Vagina (tissue), 2 donors: ENCODE results near the gene EMID1. TPM values are rescaled to one million over a fixed set of nuclear protein-coding genes. Genes with fewer than 3 reads are reported as not detected.

Source experiments
- DNase-seq, 2 donors: peaks; one replicate each; pipeline ENCODE4 v3.0.0-alpha.2; 2017; ENCODE audit errors: extremely low spot score in 2 of 2
- H3K27ac ChIP-seq: fragments of 200-600 bp; sonication (generic); one replicate; pipeline ENCODE4 v1.5.1; 2019
- H3K27me3 ChIP-seq: fragments of 200-600 bp; sonication (generic); one replicate; pipeline ENCODE4 v1.5.1; 2019
- H3K36me3 ChIP-seq, 2 donors: fragments of 200-600 bp; sonication (generic); one replicate each; pipeline ENCODE4 v1.5.1; 2017 to 2019
- H3K4me1 ChIP-seq: fragments of 200-600 bp; sonication (generic); one replicate; pipeline ENCODE4 v1.5.1; 2019
- H3K4me3 ChIP-seq, 2 donors: fragments of 200-600 bp; sonication (generic); 1 replicate in 1 of 2; 2 replicates in 1 of 2; pipeline ENCODE4 v1.5.1; 2016 to 2019
- H3K9me3 ChIP-seq: fragments of 200-600 bp; sonication (generic); one replicate; pipeline ENCODE4 v1.5.1; 2019
- POLR2A ChIP-seq, 2 donors: fragments of 450-650 bp; IDR thresholded peaks; one replicate each; pipeline ENCODE4 v1.6.1; 2017; ENCODE audit warnings: antibody characterized with exemption in 2 of 2, mild to moderate bottlenecking in 2 of 2, moderate library complexity in 2 of 2
- POLR2AphosphoS5 ChIP-seq, 2 donors: sonication (generic); formaldehyde crosslinking; IDR thresholded peaks; one replicate each; pipeline ENCODE4 v1.9.0; 2017; ENCODE audit warnings: antibody characterized with exemption in 2 of 2, mild to moderate bottlenecking in 2 of 2, low read depth in 1 of 2; ENCODE audit not compliant: insufficient read depth in 1 of 2
- intact Hi-C: fragments of 100-400 bp; cut with DNase I; formaldehyde crosslinking; loops from one replicate; pipeline ENCODE4 v1.15.1; 2023
- total RNA-seq: library from RNA; depleted of rRNA; stranded (reverse); fragments of >200 nt; gene quantifications from one replicate; pipeline ENCODE4 v1.2.3, GENCODE V29; 2016
- TF ChIP-seq, protein P1 (sequence below), 3 experiments: fragments of 450-650 bp in 2 of 3; fragments of 200-600 bp in 1 of 3; sonication (generic) in 1 of 3; IDR thresholded peaks; one replicate each; pipeline ENCODE4 v1.5.1; 2017 to 2019; ENCODE audit warnings: antibody characterized with exemption in 3 of 3, mild to moderate bottlenecking in 2 of 3, moderate library complexity in 2 of 3

EMID1 gene
- total RNA-seq, 1 donor from 2014 or later, result 2.5 TPM

DNA sequence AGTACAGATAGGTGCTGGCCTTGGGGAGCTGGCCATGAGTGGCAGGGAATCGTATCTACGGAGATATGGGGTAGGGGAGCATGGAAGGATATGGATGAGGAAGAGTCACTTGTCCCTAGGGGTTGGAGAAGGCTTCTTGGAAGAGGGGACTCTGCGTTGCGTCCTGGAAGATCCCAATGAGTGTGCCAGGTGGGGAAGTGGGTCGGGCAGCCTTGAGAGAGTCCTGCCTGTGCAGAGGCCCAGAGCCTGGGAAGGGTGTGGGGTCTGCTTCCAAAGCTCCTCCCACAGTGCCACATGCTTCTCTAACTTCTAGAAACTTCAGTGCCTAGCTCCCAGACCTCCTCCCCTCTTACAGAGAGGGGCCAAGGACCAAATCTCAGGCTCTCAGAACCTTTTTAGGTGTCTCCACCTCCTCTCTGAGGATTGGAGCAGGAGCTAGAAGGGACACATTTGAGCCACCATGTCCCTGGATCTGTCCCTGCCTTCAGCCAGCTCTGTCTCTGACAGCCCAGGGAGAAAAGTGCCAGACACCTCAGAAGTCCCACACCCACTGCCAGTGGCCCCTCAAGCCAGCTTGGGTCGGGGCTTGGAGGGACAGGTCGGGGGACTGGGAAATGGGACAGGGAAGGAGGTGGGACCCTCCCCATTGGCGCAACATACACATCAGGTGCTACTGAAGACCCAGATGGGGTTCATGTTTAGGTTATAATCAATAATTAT is 51.1 kb downstream of the EMID1 start:
- Histone ChIP-seq H3K9me3 (no peaks in the 10 kb centered on the region), H3K27ac (no peak overlapping the region), H3K4me1 (no peaks in the 10 kb centered on the region), H3K4me3 (no peak overlapping the region), H3K36me3 (no peaks in the 10 kb centered on the region), H3K27me3 (no peaks in the 10 kb centered on the region)
- no peak for DNase-seq
- intact Hi-C loops, result no loop called here
- TF ChIP-seq POLR2AphosphoS5 (IDR thresholded peaks at IDR 0.05; ENCODE audit: insufficient read depth in 1 of 2, low read depth in 1 of 2) (no peak), POLR2A (IDR thresholded peaks at IDR 0.05) (no peak)
- TF ChIP-seq, protein P1, sequence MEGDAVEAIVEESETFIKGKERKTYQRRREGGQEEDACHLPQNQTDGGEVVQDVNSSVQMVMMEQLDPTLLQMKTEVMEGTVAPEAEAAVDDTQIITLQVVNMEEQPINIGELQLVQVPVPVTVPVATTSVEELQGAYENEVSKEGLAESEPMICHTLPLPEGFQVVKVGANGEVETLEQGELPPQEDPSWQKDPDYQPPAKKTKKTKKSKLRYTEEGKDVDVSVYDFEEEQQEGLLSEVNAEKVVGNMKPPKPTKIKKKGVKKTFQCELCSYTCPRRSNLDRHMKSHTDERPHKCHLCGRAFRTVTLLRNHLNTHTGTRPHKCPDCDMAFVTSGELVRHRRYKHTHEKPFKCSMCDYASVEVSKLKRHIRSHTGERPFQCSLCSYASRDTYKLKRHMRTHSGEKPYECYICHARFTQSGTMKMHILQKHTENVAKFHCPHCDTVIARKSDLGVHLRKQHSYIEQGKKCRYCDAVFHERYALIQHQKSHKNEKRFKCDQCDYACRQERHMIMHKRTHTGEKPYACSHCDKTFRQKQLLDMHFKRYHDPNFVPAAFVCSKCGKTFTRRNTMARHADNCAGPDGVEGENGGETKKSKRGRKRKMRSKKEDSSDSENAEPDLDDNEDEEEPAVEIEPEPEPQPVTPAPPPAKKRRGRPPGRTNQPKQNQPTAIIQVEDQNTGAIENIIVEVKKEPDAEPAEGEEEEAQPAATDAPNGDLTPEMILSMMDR (IDR thresholded peaks at IDR 0.05), result no peak

DNA sequence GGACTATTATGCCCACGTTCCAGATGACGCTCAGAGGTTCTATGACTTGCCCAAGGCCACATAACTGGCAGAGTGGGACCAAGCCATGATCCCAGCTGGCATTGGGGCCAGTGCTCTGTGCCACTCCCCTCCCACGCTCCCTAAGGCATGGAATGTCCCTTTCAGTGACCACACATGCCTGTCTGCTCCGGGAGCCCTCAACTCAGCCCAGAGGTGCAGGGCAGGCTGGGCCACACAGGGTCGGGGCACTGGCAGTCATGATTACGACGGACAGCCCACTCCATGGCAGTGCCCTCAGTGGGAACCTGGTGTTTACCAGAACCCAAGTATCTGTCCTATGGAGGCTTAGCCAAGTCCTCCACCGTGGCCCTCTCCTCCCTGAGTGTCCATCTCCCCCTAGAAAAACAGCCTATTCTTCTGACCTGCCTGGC is 52.1 kb downstream of the EMID1 start:
- Histone ChIP-seq H3K36me3 (no peaks in the 10 kb centered on the region), H3K9me3 (no peaks in the 10 kb centered on the region), H3K27ac (no peak overlapping the region), H3K4me1 (no peaks in the 10 kb centered on the region), H3K27me3 (no peaks in the 10 kb centered on the region), H3K4me3 (no peak overlapping the region)
- intact Hi-C loops, result no loop called here
- TF ChIP-seq POLR2A (IDR thresholded peaks at IDR 0.05) (no peak), POLR2AphosphoS5 (IDR thresholded peaks at IDR 0.05; ENCODE audit: insufficient read depth in 1 of 2, low read depth in 1 of 2) (no peak)
- TF ChIP-seq, protein P1 (IDR thresholded peaks at IDR 0.05), result no peak
- DNase-seq, result no peak

DNA sequence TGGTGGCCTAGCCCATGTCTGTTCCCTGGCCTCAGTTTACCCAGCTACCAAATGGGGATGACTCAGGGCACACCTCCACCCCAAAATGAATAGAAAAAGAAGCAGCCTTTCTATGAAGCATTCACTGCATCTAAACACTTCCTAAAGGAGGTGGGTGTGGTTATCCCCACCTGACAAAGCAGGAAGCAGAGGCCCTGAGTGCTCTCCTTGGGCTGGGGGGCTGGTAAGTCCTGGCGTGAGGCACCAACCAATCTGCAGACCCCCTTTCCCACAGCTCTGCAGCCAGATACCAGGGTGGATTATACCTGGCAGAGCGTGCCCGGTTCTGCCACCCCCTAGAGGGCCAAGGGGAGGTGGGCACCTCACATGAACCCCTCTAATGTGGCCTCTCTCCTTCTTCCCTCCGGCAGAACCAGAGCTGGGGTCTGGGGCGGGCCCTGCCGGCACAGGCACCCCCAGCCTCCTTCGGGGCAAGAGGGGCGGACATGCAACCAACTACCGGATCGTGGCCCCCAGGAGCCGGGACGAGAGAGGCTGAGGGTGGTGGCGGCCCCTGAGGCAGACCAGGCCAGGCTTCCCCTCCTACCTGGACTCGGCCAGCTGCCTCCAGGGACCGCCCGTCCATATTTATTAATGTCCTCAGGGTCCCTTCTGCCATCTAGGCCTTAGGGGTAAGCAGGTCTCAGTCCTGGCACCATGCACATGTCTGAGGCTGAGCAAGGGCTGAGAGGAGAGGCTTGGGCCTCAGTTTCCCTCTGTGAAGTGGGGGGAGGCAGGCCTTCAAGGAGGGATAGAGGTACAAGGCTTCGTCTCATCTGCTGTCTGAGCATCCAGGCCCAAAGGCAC is 52.9 kb downstream of the EMID1 start:
- H3K27ac ChIP-seq, result no peak overlapping the region
- no peaks in the 10 kb centered on the region for H3K4me1 ChIP-seq
- intact Hi-C loops, result no loop called here
- no peaks in the 10 kb centered on the region for H3K36me3 ChIP-seq
- H3K9me3 ChIP-seq, result no peaks in the 10 kb centered on the region
- no peaks in the 10 kb centered on the region for H3K27me3 ChIP-seq
- no peak overlapping the region for H3K4me3 ChIP-seq
- TF ChIP-seq, protein P1 (IDR thresholded peaks at IDR 0.05), result no peak
- TF ChIP-seq POLR2A (IDR thresholded peaks at IDR 0.05) (no peak), POLR2AphosphoS5 (IDR thresholded peaks at IDR 0.05; ENCODE audit: insufficient read depth in 1 of 2, low read depth in 1 of 2) (no peak)
- DNase-seq, result no peak

DNA sequence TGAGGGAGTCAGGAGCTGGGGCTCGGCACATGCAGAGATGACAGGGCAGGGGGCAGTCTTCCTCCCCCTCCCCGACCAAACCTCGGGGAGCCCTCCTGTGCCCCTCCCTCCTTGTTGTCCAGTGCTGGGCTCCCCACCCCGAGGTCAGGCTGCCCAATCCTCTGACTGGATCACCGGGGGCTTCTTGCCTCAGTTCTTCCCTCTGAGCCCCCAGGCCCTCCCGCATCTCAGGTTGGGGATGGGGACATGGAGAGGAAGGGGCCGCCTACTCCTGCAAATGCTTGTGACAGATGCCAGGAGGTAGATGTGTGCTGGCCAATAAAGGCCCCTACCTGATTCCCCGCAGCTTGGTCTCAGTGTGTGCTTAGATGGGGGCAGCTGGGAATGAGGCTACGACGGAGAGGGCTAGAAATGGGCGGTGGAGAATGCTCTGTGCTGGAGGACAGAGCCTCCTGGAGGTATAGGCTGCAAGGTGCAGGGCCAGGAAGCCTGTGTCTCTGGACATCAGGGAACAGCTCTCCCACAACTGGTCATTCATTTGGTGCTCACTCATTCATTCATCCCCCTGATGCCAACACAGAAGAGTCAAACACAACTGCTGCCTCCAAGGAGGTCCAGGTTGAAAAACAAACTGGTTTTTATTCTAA is 53.7 kb downstream of the EMID1 start:
- no peak overlapping the region for H3K4me3 ChIP-seq
- no peaks in the 10 kb centered on the region for H3K27me3 ChIP-seq
- H3K4me1 ChIP-seq, result no peaks in the 10 kb centered on the region
- no peak overlapping the region for H3K27ac ChIP-seq
- DNase-seq, result no peak
- H3K9me3 ChIP-seq, result no peaks in the 10 kb centered on the region
- intact Hi-C loops, result no loop called here
- peaks cover 0 to 4% of the 10 kb centered on the region in 2 donors for H3K36me3 ChIP-seq
- TF ChIP-seq, protein P1 (IDR thresholded peaks at IDR 0.05), result no peak
- no peak for TF ChIP-seq POLR2AphosphoS5 (IDR thresholded peaks at IDR 0.05; ENCODE audit: insufficient read depth in 1 of 2, low read depth in 1 of 2)
- TF ChIP-seq POLR2A (IDR thresholded peaks at IDR 0.05), result no peak
